BLaER1 treated with 17β-estradiol and CSF1 and Interleukin-3, amounts not matched to agents 10 nM and 100 nM (cell line): ENCODE data around the gene GABRR1.

Source experiments
- H3K27ac ChIP-seq, 11 experiments: shearing (Covaris generic); formaldehyde crosslinking; 2 replicates each; pipeline ENCODE4 v1.8.1; 2022
- H3K27me3 ChIP-seq, 11 experiments: shearing (Covaris generic); formaldehyde crosslinking; 2 replicates each; pipeline ENCODE4 v1.8.1; 2022
- H3K36me3 ChIP-seq, 11 experiments: shearing (Covaris generic); formaldehyde crosslinking; 2 replicates each; pipeline ENCODE4 v1.8.1; 2022
- H3K4me1 ChIP-seq, 10 experiments: shearing (Covaris generic); formaldehyde crosslinking; 2 replicates each; pipeline ENCODE4 v1.8.1; 2022
- H3K4me2 ChIP-seq, 11 experiments: shearing (Covaris generic); formaldehyde crosslinking; 2 replicates each; pipeline ENCODE4 v1.8.1; 2022
- H3K4me3 ChIP-seq, 10 experiments: shearing (Covaris generic); formaldehyde crosslinking; 2 replicates each; pipeline ENCODE4 v1.8.1; 2022
- H3K9ac ChIP-seq, 11 experiments: shearing (Covaris generic); formaldehyde crosslinking; 2 replicates each; pipeline ENCODE4 v1.8.1; 2022
- H3K9me3 ChIP-seq, 11 experiments: shearing (Covaris generic); formaldehyde crosslinking; replicated peaks in 1 of 11; 2 replicates each; pipeline ENCODE4 v1.8.1; 2022
- H4K20me1 ChIP-seq, 11 experiments: shearing (Covaris generic); formaldehyde crosslinking; 2 replicates each; pipeline ENCODE4 v1.8.1; 2022
- Cebpa-rat ChIP-seq, 11 experiments: shearing (Covaris generic); IDR thresholded peaks; 2 replicates each; pipeline ENCODE4 v1.8.1; 2022

The GABRR1 gene

GRCh38 chr6:89183294-89183693 is 33.9 kb downstream of the GABRR1 start:
- H3K4me3 ChIP-seq = no peak overlapping the region
- no peaks in the 10 kb centered on the region for H3K27me3 ChIP-seq
- no peaks in the 10 kb centered on the region for H3K4me1 ChIP-seq
- H3K4me2 ChIP-seq = no peak overlapping the region
- H3K9me3 ChIP-seq = no peaks in the 10 kb centered on the region
- H4K20me1 ChIP-seq = no peaks in the 10 kb centered on the region
- H3K27ac ChIP-seq = no peak overlapping the region
- no peak overlapping the region for H3K9ac ChIP-seq
- no peaks in the 10 kb centered on the region for H3K36me3 ChIP-seq
- TF ChIP-seq Cebpa-rat (IDR thresholded peaks at IDR 0.05) = no peak

- Histone ChIP-seq H3K4me1 (no peaks in the 10 kb centered on the region), H3K4me3 (no peak overlapping the region), H3K36me3 (no peaks in the 10 kb centered on the region), H3K27me3 (no peaks in the 10 kb centered on the region), H3K9ac (no peak overlapping the region), H4K20me1 (no peaks in the 10 kb centered on the region), H3K9me3 (no peaks in the 10 kb centered on the region), H3K4me2 (no peak overlapping the region), H3K27ac (no peak overlapping the region)
- no peak for TF ChIP-seq Cebpa-rat (IDR thresholded peaks at IDR 0.05)
Measured at GRCh38 chr6:89180971-89181370, 36.2 kb downstream of the GABRR1 start.

GRCh38 chr6:89180112-89180511 is 37.0 kb downstream of the GABRR1 start:
- no peaks in the 10 kb centered on the region for H3K9me3 ChIP-seq
- no peak overlapping the region for H3K9ac ChIP-seq
- TF ChIP-seq Cebpa-rat (IDR thresholded peaks at IDR 0.05) = no peak
- no peaks in the 10 kb centered on the region for H3K27me3 ChIP-seq
- no peak overlapping the region for H3K27ac ChIP-seq
- no peak overlapping the region for H3K4me3 ChIP-seq
- H3K4me2 ChIP-seq = no peak overlapping the region
- H3K36me3 ChIP-seq = no peaks in the 10 kb centered on the region
- H3K4me1 ChIP-seq = no peaks in the 10 kb centered on the region
- no peaks in the 10 kb centered on the region for H4K20me1 ChIP-seq

GRCh38 chr6:89173634-89174033 is 43.5 kb downstream of the GABRR1 start:
- no peak for TF ChIP-seq Cebpa-rat (IDR thresholded peaks at IDR 0.05)
- no peaks in the 10 kb centered on the region for H3K36me3 ChIP-seq
- no peak overlapping the region for H3K9ac ChIP-seq
- H3K4me2 ChIP-seq = no peak overlapping the region
- no peaks in the 10 kb centered on the region for H3K27me3 ChIP-seq
- no peaks in the 10 kb centered on the region for H4K20me1 ChIP-seq
- H3K27ac ChIP-seq = no peak overlapping the region
- no peaks in the 10 kb centered on the region for H3K9me3 ChIP-seq
- no peak overlapping the region for H3K4me3 ChIP-seq
- H3K4me1 ChIP-seq = no peaks in the 10 kb centered on the region

- no peaks in the 10 kb centered on the region for H4K20me1 ChIP-seq
- no peak overlapping the region for H3K4me3 ChIP-seq
- no peaks in the 10 kb centered on the region for H3K36me3 ChIP-seq
- no peak overlapping the region for H3K9ac ChIP-seq
- no peak for TF ChIP-seq Cebpa-rat (IDR thresholded peaks at IDR 0.05)
- H3K27ac ChIP-seq = no peak overlapping the region
- H3K27me3 ChIP-seq = no peaks in the 10 kb centered on the region
- no peaks in the 10 kb centered on the region for H3K9me3 ChIP-seq
- no peaks in the 10 kb centered on the region for H3K4me1 ChIP-seq
- H3K4me2 ChIP-seq = no peak overlapping the region
Measured at GRCh38 chr6:89172131-89172530, 45.0 kb downstream of the GABRR1 start.

- H3K36me3 ChIP-seq = peaks cover 0 to 63% (median 34%) of the 10 kb centered on the region in 11 experiments; a peak in 15 of 22 replicates
- no peak overlapping the region for H3K4me3 ChIP-seq
- H3K9me3 ChIP-seq = no peaks in the 10 kb centered on the region
- H3K4me1 ChIP-seq = no peaks in the 10 kb centered on the region
- no peak for TF ChIP-seq Cebpa-rat (IDR thresholded peaks at IDR 0.05)
- no peaks in the 10 kb centered on the region for H3K27me3 ChIP-seq
- H3K27ac ChIP-seq = no peak overlapping the region
- no peak overlapping the region for H3K4me2 ChIP-seq
- no peaks in the 10 kb centered on the region for H4K20me1 ChIP-seq
- no peak overlapping the region for H3K9ac ChIP-seq
Measured at GRCh38 chr6:89162047-89162371, 55.1 kb downstream of the GABRR1 start.

- Histone ChIP-seq H3K27me3 (no peaks in the 10 kb centered on the region), H4K20me1 (no peaks in the 10 kb centered on the region), H3K36me3 (peaks cover 0 to 65% (median 34%) of the 10 kb centered on the region in 11 experiments; a peak in 15 of 22 replicates), H3K9me3 (no peaks in the 10 kb centered on the region), H3K4me3 (no peak overlapping the region), H3K27ac (no peak overlapping the region), H3K9ac (no peak overlapping the region), H3K4me2 (no peak overlapping the region), H3K4me1 (no peaks in the 10 kb centered on the region)
- TF ChIP-seq Cebpa-rat (IDR thresholded peaks at IDR 0.05) = no peak
Measured at GRCh38 chr6:89161326-89162046, 55.7 kb downstream of the GABRR1 start.

- no peak overlapping the region for H3K27ac ChIP-seq
- no peaks in the 10 kb centered on the region for H3K27me3 ChIP-seq
- H3K4me2 ChIP-seq = no peak overlapping the region
- no peaks in the 10 kb centered on the region for H3K4me1 ChIP-seq
- no peak overlapping the region for H3K9ac ChIP-seq
- no peak overlapping the region for H3K4me3 ChIP-seq
- peaks cover 0 to 75% (median 34%) of the 10 kb centered on the region in 11 experiments; a peak in 15 of 22 replicates for H3K36me3 ChIP-seq
- no peaks in the 10 kb centered on the region for H3K9me3 ChIP-seq
- no peak for TF ChIP-seq Cebpa-rat (IDR thresholded peaks at IDR 0.05)
- no peaks in the 10 kb centered on the region for H4K20me1 ChIP-seq
Measured at GRCh38 chr6:89160331-89161092, 56.6 kb downstream of the GABRR1 start.

GRCh38 chr6:89154131-89154530 is 63.0 kb downstream of the GABRR1 start:
- Histone ChIP-seq H3K4me2 (no peak overlapping the region), H3K27ac (no peak overlapping the region), H3K9me3 (no peaks in the 10 kb centered on the region), H3K4me1 (no peaks in the 10 kb centered on the region), H3K36me3 (peaks cover 0 to 36% (median 4%) of the 10 kb centered on the region in 11 experiments; a peak in 8 of 22 replicates), H3K4me3 (no peak overlapping the region), H3K9ac (no peak overlapping the region), H3K27me3 (no peaks in the 10 kb centered on the region), H4K20me1 (no peaks in the 10 kb centered on the region)
- no peak for TF ChIP-seq Cebpa-rat (IDR thresholded peaks at IDR 0.05)
